GM23248 (cell line): ENCODE results near the gene RTP2. TPM values are rescaled to one million over a fixed set of nuclear protein-coding genes. Genes with fewer than 3 reads are reported as not detected.

Experiments
- DNase-seq: peaks from one replicate; pipeline ENCODE4 v3.0.0-alpha.2; 2015
- H2AFZ ChIP-seq: fragments of 200-600 bp; sonication (generic); 2 replicates; pipeline ENCODE4 v1.6.1; 2016; ENCODE audit warnings: antibody characterized with exemption
- H3F3A ChIP-seq: fragments of 200-600 bp; sonication (generic); 2 replicates; pipeline ENCODE4 v1.6.1; 2016; ENCODE audit warnings: mild to moderate bottlenecking, antibody characterized with exemption, mixed run types; ENCODE audit not compliant: insufficient read depth
- H3K27ac ChIP-seq: fragments of 200-600 bp; sonication (generic); 2 replicates; pipeline ENCODE4 v1.5.1; 2016; ENCODE audit warnings: mild to moderate bottlenecking
- H3K27me3 ChIP-seq: fragments of 200-600 bp; sonication (generic); replicated peaks from 2 replicates; pipeline ENCODE4 v1.6.1; 2016; ENCODE audit warnings: mild to moderate bottlenecking; ENCODE audit not compliant: insufficient read depth
- H3K36me3 ChIP-seq: fragments of 200-600 bp; sonication (generic); 2 replicates; pipeline ENCODE4 v1.6.1; 2016; ENCODE audit warnings: low read depth, mild to moderate bottlenecking
- H3K4me1 ChIP-seq: fragments of 200-600 bp; sonication (generic); 2 replicates; pipeline ENCODE4 v1.6.1; 2016; ENCODE audit warnings: mild to moderate bottlenecking; ENCODE audit not compliant: insufficient read depth
- H3K4me2 ChIP-seq: fragments of 200-600 bp; sonication (generic); one replicate; pipeline ENCODE4 v1.6.1; 2016; ENCODE audit warnings: mild to moderate bottlenecking; ENCODE audit not compliant: unreplicated experiment
- H3K4me3 ChIP-seq: fragments of 200-600 bp; sonication (generic); 2 replicates; pipeline ENCODE4 v1.5.1; 2016; ENCODE audit warnings: mild to moderate bottlenecking
- H3K79me2 ChIP-seq: fragments of 200-600 bp; sonication (generic); 2 replicates; pipeline ENCODE4 v1.6.1; 2016; ENCODE audit warnings: mild to moderate bottlenecking; ENCODE audit not compliant: insufficient read depth
- H3K9ac ChIP-seq: fragments of 200-600 bp; sonication (generic); 2 replicates; pipeline ENCODE4 v1.6.1; 2016; ENCODE audit warnings: mild to moderate bottlenecking
- H3K9me2 ChIP-seq: fragments of 200-600 bp; sonication (generic); 2 replicates; pipeline ENCODE4 v1.6.1; 2016; ENCODE audit warnings: mixed run types, mild to moderate bottlenecking, moderate library complexity; ENCODE audit not compliant: insufficient read depth
- H3K9me3 ChIP-seq: fragments of 200-600 bp; sonication (generic); one replicate; pipeline ENCODE4 v1.6.1; 2017; ENCODE audit warnings: low read depth
- H4K20me1 ChIP-seq: fragments of 200-600 bp; sonication (generic); 2 replicates; pipeline ENCODE4 v1.6.0; 2016; ENCODE audit not compliant: insufficient read depth
- EZH2 ChIP-seq: fragments of 200-600 bp; sonication (generic); IDR thresholded peaks from 2 replicates; pipeline ENCODE4 v1.6.1; 2018; ENCODE audit warnings: antibody characterized with exemption, mild to moderate bottlenecking; ENCODE audit not compliant: insufficient read depth, poor library complexity, severe bottlenecking
- EZH2phosphoT487 ChIP-seq: fragments of 200-600 bp; sonication (generic); IDR thresholded peaks from 2 replicates; pipeline ENCODE4 v1.6.1; 2018; ENCODE audit warnings: antibody characterized with exemption, moderate library complexity, mild to moderate bottlenecking, low read depth; ENCODE audit not compliant: insufficient read depth
- WGBS, 2 experiments: methylation state at CpG; one replicate each; pipeline ENCODE4 v1.1.6; 2015 to 2017; ENCODE audit warnings: low lambda C conversion rate in 2 of 2, low coverage in 1 of 2; ENCODE audit errors: missing lambda C conversion rate in 2 of 2; 5-methylcytosine and 5-hydroxymethylcytosine counted together
- in situ Hi-C: fragments of 300-500 bp; cut with MboI; formaldehyde crosslinking; loops from 2 replicates; pipeline ENCODE4 v1.15.0; 2020
- polyA plus RNA-seq: library from polyadenylated mRNA; unstranded; fragments of >200 nt; fragmentation: Nextera tagmentation; extraction: Ambion mirVana; gene quantifications from 2 replicates; pipeline ENCODE4 v1.2.1, GENCODE V29; 2016
- total RNA-seq: library from RNA; depleted of rRNA; stranded (reverse); fragments of >200 nt; shearing (Covaris generic); gene quantifications from 2 replicates; pipeline ENCODE4 v1.2.3, GENCODE V29; 2014

Gene RTP2
- total and polyA plus RNA-seq, 2 experiments from 2014 or later = not detected

DNA sequence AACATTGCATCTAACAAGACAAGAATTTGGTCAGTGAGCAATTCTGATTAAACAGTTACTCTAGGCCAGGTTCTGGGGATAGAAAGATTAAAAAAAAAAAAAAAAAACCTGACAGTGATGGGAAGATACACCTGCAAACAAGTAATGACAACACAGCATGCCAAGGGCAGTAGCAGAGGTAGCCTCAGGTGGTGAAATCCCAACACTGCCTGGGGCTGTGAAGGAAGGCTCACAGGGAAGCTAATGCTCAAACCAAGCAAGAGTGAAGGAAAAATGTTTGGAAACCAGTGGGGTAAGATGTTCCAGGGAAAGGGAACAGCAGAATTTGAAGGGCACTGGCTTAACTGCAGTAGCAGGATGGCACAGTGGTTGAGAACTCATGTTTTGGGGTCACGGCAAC is 8.9 kb downstream of the RTP2 start:
- no peak for TF ChIP-seq EZH2
- TF ChIP-seq EZH2phosphoT487 = no peak
- Histone ChIP-seq H3K27me3 (peaks cover 24% of the 10 kb centered on the region), H4K20me1 (no peaks in the 10 kb centered on the region), H3K9me2 (no peaks in the 10 kb centered on the region), H2AFZ (no peak overlapping the region), H3K4me3 (no peak overlapping the region), H3K36me3 (no peaks in the 10 kb centered on the region), H3K9me3 (no peaks in the 10 kb centered on the region), H3K27ac (no peak overlapping the region), H3K4me2 (no peak overlapping the region), H3K79me2 (no peaks in the 10 kb centered on the region), H3K4me1 (no peaks in the 10 kb centered on the region), H3K9ac (no peak overlapping the region), H3F3A (no peaks in the 10 kb centered on the region)
- in situ Hi-C loops = loop anchor here (25.0 kb wide), 1 partner anchor 856 kb away; the partner anchor contains the start of gene ADIPOQ
- DNase-seq = no peak
- 82 to 95% methylated on average over 1 of the region's 1 CpG for WGBS, 2 experiments

DNA sequence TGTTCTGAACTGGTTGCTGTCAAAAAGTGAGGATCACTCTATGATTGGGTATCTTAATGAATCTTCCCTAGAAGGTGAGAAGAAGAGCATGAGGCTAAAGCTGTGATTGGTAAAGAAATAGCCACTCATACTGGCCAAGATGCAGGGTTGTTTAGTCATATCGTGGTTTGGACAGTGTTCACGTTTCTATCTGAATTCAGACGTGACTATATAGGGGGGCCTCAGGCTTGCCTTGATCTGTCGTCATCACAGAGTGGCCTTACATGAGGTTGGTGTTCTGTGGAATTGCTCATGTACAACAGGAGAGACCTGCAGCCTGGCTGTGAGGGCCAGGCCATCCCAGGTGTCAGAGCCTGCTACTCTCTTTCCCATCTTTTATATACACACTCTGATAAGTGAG is 12.4 kb downstream of the RTP2 start:
- peaks cover 3% of the 10 kb centered on the region for H3F3A ChIP-seq
- no peaks in the 10 kb centered on the region for H4K20me1 ChIP-seq
- peaks cover 21% of the 10 kb centered on the region for H3K27me3 ChIP-seq
- no peak overlapping the region for H3K9ac ChIP-seq
- H3K4me2 ChIP-seq = no peak overlapping the region
- no peak overlapping the region for H3K27ac ChIP-seq
- H3K79me2 ChIP-seq = no peaks in the 10 kb centered on the region
- H3K4me1 ChIP-seq = no peaks in the 10 kb centered on the region
- WGBS, 2 experiments = 28 to 30% methylated on average over 4 of the region's 4 CpGs
- TF ChIP-seq EZH2phosphoT487 = no peak
- TF ChIP-seq EZH2 = no peak
- no peak overlapping the region for H2AFZ ChIP-seq
- in situ Hi-C loops = loop anchor here (25.0 kb wide), 1 partner anchor 853 kb away; the partner anchor contains the start of gene ADIPOQ
- no peak overlapping the region for H3K4me3 ChIP-seq
- peak; percentile 67 for DNase-seq
- no peaks in the 10 kb centered on the region for H3K36me3 ChIP-seq
- H3K9me3 ChIP-seq = no peaks in the 10 kb centered on the region
- H3K9me2 ChIP-seq = no peaks in the 10 kb centered on the region

DNA sequence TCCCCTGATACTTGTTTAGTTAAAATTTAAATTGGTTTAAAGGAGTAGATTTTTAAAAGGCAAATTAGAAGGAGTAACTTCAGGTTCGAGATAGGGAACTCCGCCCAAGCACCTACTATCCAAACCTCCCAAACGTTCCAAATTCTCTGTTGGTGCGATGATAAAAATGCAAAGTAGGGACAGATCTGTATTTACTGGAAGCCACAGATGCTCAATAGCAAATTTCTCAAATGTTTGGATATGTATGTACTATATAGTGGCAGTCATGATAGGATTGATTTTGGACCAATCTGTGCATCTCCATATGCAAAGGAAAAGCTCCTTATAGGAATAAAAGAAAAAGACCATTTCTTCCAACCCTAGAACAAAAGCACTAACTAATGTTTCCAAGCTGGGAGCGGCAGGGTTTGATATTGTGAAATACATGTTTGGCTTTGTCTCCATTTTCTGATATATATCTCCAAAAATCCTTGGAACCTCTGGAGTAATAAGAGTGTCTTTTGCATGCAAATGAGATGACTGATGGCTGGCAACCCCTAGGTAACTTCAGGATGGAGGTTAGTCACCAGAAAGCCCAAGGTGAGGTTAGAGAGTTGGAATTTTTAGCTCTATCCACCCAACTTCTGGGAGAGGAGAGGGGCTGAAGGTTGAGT is 15.6 kb downstream of the RTP2 start:
- Histone ChIP-seq H3K9me2 (no peaks in the 10 kb centered on the region), H3K27me3 (peaks cover 12% of the 10 kb centered on the region), H4K20me1 (no peaks in the 10 kb centered on the region), H3K36me3 (no peaks in the 10 kb centered on the region), H3K9ac (no peak overlapping the region), H3K4me2 (no peak overlapping the region), H2AFZ (no peak overlapping the region), H3K4me1 (no peaks in the 10 kb centered on the region), H3K9me3 (no peaks in the 10 kb centered on the region), H3F3A (peaks cover 13% of the 10 kb centered on the region), H3K27ac (no peak overlapping the region), H3K79me2 (no peaks in the 10 kb centered on the region), H3K4me3 (no peak overlapping the region)
- no peak for TF ChIP-seq EZH2phosphoT487
- no peak for TF ChIP-seq EZH2
- WGBS, 2 experiments = 52% methylated on average over 5 of the region's 5 CpGs
- no peak for DNase-seq
- in situ Hi-C loops = loop anchor here (25.0 kb wide), 1 partner anchor 849 kb away; the partner anchor contains the start of gene ADIPOQ

DNA sequence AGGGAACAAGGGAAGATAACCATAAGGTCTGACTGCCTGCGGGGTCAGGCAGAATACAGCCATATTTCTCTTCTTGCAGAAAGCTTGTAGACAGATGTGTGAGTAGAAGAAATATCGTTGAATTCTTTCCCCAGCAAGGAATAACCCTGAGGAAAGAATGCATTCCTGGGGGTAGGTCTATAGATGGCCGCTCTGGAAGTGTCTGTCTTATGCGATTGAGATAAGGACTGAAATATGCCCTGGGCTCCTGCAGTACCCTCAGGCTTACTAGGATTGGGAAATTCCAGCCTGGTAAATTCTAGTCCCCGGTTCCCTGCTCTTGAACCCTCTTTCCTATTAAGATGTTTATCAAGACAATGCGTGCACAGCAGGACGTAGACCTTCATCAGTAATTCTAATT is 16.4 kb downstream of the RTP2 start:
- no peaks in the 10 kb centered on the region for H3K4me1 ChIP-seq
- H3K36me3 ChIP-seq = no peaks in the 10 kb centered on the region
- 72 to 76% methylated on average over 7 of the region's 7 CpGs for WGBS, 2 experiments
- H4K20me1 ChIP-seq = no peaks in the 10 kb centered on the region
- no peaks in the 10 kb centered on the region for H3K79me2 ChIP-seq
- H3K4me2 ChIP-seq = no peak overlapping the region
- no peak overlapping the region for H3K4me3 ChIP-seq
- no peak overlapping the region for H3K27ac ChIP-seq
- TF ChIP-seq EZH2 = no peak
- no peak for TF ChIP-seq EZH2phosphoT487
- peaks cover 13% of the 10 kb centered on the region for H3F3A ChIP-seq
- no peak overlapping the region for H2AFZ ChIP-seq
- H3K9ac ChIP-seq = no peak overlapping the region
- in situ Hi-C loops = loop anchor here (25.0 kb wide), 1 partner anchor 849 kb away; the partner anchor contains the start of gene ADIPOQ
- H3K9me2 ChIP-seq = no peaks in the 10 kb centered on the region
- H3K27me3 ChIP-seq = peaks cover 12% of the 10 kb centered on the region
- H3K9me3 ChIP-seq = no peaks in the 10 kb centered on the region
- DNase-seq = no peak
